DMS79 treated with DMSO at 0.1 percent for 48 hours (cell line): ENCODE measurements around the gene NUDT1.

ENCODE experiments used
- DNase-seq: peaks from one replicate; lab custom pipeline; 2025; lab: John Stamatoyannopoulos, UW

NUDT1 gene

DNA sequence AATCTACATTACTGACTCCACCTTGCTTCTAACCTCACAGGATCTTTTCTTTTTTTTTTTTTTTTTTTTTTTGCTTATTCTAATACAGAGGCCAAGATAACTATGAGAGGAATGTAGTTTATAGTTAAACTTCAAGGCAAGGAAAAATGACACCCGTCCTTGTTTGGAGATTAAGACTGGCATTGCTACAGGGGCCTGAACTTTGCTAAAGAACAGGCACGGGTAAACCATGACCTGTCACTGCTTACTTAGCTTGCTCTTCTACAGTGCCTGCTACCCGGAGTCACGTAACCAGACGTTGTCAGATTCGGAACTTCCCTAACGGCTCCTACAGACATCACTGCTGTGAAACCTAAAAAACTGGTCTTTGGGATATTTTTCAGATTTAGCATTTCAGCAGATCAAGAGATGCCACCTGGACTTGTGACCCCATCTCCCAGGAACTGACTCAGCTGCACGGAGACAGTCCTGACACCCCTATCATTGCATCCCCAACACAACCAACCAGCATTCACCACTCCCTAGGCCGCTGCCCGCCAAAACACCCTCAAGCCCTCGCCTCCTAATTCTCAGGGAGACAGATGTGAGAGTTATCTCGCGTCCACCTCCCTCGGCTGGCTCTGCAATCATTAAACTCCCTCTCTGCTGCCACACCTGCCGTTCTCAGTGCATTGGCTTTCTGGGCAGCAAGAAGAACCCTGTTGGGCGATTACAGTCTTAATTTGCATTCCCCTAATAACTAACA lies 36.8 kb upstream of the NUDT1 start:
- no peak for DNase-seq

DNA sequence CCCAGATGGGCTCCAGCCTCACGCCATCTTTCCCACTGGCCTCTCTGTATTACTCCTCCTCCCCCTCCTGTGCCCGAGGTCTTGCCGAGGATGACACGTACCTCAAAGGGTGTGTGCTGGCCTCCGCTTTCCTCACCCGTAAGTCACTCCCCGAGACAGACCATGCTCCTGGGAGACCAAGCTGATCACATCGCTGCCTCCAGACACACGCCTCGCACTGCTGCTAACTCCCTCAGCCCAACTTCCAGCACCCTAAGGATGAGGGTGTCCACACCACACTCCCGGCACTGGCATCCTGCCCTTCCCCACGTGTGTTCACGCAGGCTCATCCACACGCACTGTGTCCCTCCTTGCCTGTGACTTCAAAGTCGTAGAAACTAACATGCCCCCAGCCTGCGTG lies 33.3 kb upstream of the NUDT1 start:
- DNase-seq, result no peak

DNA sequence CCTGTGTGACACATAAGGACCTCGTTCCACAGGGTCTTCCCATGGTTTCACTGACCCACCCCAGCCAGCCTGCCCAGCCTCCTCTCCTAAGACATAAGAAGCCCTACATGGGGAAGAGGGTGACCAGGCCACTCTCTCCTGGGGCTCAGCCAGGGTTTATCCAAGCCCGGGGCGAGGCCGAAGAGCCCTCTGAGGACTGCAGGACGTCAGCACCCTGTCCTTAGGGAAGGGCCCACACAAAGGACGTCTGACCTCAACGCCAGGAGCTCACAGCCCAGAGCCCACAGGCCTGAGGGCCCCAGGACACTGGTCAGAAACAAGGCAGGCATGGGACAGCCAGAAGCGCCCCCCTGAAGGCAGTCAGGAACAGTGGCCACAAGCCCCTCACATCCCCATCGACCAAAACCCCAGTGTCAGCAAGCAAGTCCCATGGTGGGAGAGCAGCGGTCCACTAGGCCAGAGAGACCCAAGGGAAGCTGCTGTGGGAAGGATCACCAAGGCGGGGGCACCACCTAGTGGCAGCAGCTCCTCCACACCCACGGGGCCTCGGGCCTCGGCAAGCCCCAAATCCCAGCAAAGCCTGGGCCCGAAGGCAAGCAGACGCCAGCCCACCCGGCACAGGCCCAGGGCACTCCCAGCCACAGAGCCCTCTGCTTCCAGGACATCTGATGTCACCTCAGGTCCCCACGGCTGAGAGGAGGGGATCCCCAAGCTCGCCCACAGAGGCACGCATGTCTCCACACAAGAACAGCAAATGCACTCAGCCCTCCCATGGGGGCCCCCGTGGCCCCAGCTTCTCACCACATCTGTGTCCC lies 32.7 kb upstream of the NUDT1 start:
- no peak for DNase-seq

DNA sequence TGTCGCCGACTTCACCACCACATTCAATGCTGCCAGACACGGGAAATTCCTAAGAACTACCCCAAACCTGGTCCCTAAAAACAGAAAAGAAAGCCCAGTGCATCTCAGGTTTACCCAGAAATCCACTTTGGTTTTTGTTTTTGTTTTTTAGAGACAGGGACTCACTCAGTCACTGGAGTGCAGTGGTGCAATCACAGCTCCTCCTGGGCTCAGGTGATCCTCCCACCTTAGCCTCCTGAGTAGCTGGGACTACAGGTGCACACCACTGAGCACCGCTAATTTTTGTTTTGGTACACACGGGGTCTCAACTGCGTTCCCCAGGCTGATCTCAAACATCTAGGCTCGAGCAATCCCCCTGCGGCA lies 32.1 kb upstream of the NUDT1 start:
- no peak for DNase-seq

- DNase-seq, result no peak
Measured at GRCh38 chr7:2210551-2211258, 31.3 kb upstream of the NUDT1 start.

- DNase-seq, result no peak
Measured at GRCh38 chr7:2211259-2211880, 30.7 kb upstream of the NUDT1 start.

DNA sequence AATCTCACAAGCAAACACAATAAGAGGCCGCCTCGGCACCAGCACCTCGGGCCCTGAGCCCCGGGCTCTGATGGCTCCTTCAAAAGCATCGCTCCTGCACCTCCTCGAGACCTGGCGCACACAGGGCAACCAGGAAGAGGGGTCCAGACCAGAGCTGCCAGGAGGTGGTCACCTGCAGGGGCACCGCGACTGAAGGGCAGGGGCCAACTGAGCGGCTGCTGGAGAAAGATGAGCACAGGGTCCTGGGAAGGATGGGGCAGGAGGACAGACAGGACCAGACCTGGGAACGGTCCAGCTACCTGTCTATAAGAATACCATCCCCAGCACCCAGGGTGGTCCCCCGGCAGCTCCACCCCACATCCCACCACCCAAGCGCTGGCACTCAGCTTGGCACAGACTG lies 30.1 kb upstream of the NUDT1 start:
- no peak for DNase-seq

DNA sequence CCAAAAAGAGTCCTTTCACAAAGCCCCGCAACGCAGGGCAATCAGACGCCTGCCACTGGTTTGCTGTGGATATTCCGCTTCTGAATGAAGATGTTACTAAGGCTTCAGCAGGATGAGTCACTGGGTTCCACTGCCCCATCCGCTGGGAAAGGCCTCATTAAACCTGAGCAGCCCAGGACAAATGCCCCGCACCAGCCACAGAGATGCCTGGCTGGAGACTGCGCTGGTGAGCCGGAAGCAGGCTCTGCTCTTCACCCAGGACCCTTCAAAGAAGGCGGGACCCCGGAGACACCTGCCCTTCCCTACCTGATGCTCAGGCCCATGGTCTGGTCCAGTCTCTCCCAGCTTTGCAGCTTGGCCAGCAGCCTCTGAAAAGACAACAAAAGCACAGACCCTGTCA lies 29.1 kb upstream of the NUDT1 start:
- DNase-seq, result no peak

- no peak for DNase-seq
Measured at GRCh38 chr7:2213551-2214215, 28.3 kb upstream of the NUDT1 start.

DNA sequence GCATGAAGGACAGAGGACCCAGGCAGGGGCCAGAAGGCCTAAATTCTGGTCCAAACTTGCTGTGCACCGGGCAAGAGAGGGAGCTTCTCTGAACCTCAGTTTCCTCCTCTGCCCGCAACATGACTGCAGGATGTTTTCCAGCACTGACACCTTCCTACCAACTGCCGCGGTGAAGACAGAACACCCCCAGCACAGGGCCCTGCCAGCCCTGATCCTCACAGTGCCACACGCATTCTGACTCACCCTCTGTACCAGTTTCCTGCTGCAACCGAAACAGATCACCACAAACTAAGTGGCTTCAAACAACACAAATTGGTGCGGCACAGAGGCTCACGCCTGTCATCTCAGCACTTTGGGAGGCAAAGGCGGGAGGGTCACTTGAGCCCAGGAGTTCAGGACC lies 27.4 kb upstream of the NUDT1 start:
- DNase-seq, result no peak

GRCh38 chr7:2215851-2216250 lies 26.2 kb upstream of the NUDT1 start:
- no peak for DNase-seq

GRCh38 chr7:2217206-2217605 lies 24.8 kb upstream of the NUDT1 start:
- DNase-seq, result no peak

DNA sequence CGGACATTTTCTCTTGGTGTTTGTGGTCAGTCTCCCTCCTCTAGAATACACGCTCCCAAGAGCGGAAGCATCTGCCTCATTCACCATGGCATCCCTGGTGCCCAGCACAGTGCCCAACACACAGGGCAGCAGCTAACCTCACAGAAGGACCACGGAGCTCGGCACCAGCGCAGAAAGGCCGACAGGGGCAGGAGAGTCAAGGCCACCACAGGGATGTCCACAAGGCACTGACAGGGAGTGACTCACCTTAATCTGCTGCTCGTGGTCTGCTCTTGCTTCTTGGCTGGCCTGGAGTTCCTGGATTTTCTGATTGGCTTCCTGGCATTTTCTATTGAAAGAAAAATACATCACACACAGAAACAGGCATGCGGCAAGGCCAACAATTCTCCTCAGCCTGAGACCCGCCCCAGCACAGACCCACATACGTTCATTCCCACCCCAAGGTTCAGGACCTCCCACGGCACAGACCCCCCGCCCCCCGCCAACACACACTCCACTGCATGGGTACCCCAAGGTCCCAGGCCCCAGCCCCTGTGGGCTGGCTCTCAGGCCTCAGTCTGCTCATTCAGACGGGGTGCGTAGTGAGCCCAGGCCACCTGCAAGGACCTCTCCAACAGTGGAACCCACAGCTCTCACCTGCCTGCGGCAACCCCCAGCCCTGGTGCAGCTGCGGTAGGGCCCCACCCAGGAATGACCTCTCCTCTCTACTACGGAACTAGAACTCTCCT lies 24.1 kb upstream of the NUDT1 start:
- no peak for DNase-seq

GRCh38 chr7:2218444-2218785 lies 23.6 kb upstream of the NUDT1 start:
- no peak for DNase-seq

DNA sequence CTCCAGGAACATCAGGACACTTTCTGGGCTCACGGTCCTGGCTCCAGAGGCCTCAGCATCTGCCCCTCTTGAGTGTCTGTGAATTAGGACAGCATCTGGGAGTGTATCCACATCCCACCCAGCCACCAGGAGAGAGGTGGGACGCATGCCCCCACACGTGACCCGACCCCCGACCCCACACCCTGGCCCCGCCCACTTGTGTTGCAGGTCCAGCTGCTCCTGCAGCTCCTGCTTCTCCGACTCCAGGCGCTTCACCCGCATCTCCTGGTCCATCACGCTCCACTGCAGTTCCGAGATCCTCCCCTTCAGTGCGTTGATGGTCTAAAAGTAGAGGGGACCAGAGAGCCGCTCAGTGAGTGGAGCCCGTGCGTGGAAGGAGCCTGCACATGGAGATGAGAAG lies 22.9 kb upstream of the NUDT1 start:
- no peak for DNase-seq

DNA sequence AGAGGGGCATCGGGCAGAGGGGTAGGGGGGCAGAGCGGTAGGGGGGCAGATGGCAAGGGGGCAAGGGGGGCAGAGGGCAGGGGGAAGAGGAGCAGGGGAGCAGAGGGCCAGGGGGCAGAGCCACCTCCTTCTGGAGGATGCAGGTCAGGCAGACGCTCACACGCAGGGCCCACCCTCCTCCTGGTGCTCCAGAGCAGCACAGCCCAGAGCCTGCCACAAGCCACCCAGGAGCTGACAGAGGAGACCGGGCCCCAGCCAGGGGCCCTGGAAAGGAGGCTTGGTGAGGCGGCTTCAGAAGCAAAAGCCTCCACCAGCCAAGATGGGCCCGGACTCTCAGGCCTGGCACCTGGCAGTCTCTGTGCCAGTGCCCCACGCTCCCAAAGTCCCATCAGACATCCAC lies 22.4 kb upstream of the NUDT1 start:
- DNase-seq, result no peak

- no peak for DNase-seq
Measured at GRCh38 chr7:2220030-2220429, 22.0 kb upstream of the NUDT1 start.

- DNase-seq, result no peak
Measured at GRCh38 chr7:2220506-2220905, 21.5 kb upstream of the NUDT1 start.

GRCh38 chr7:2220954-2221353 lies 21.1 kb upstream of the NUDT1 start:
- no peak for DNase-seq

- DNase-seq, result no peak
Measured at GRCh38 chr7:2222516-2222915, 19.5 kb upstream of the NUDT1 start.

GRCh38 chr7:2223321-2223720 lies 18.7 kb upstream of the NUDT1 start:
- DNase-seq, result no peak
